Upper lobe of left lung (tissue), 4 donors: ENCODE results near the gene RAX.

Source experiments
- CTCF ChIP-seq, 6 experiments: fragments of 450-650 bp in 4 of 6; fragments of 200-600 bp in 2 of 6; sonication (generic) in 2 of 6; IDR thresholded peaks; one replicate each; pipeline ENCODE4 v1.5.1; 2016 to 2019; ENCODE audit warnings: antibody characterized with exemption in 6 of 6
- EP300 ChIP-seq, 4 donors: sonication (generic); formaldehyde crosslinking; IDR thresholded peaks; one replicate each; pipeline ENCODE4 v1.5.1; 2017; ENCODE audit warnings: antibody characterized with exemption in 4 of 4, control low read depth in 2 of 4
- POLR2A ChIP-seq, 4 donors: fragments of 450-650 bp; IDR thresholded peaks; one replicate each; pipeline ENCODE4 v1.5.1; 2016 to 2017; ENCODE audit warnings: antibody characterized with exemption in 4 of 4, mild to moderate bottlenecking in 2 of 4

- no peak for TF ChIP-seq CTCF (IDR thresholded peaks at IDR 0.05)
- no peak for TF ChIP-seq EP300 (IDR thresholded peaks at IDR 0.05)
- TF ChIP-seq POLR2A (IDR thresholded peaks at IDR 0.05): no peak
Measured at GRCh38 chr18:59242906-59243305, 30.3 kb downstream of the RAX start.
